PC-9 (cell line): Measurements from ENCODE around the gene RBM19. TPM values are rescaled to one million over a fixed set of nuclear protein-coding genes. Genes with fewer than 3 reads are reported as not detected.

Source experiments
- BruUV-seq: library from RNA; stranded (reverse); fragments of 400-500 nt; replicated peaks from 2 replicates; lab custom pipeline; 2021; lab: Mats Ljungman, UMichigan
- CTCF ChIA-PET: fragments of 300-600 bp; sonication (Branson Sonifier 250); formaldehyde crosslinking; loops from one replicate; lab custom pipeline; 2022; ENCODE audit warnings: antibody characterized with exemption; lab: Charles Lee
- POLR2A ChIA-PET: fragments of 300-600 bp; sonication (Branson Sonifier 250); formaldehyde crosslinking; loops from one replicate; lab custom pipeline; 2022; ENCODE audit warnings: antibody characterized with exemption; ENCODE audit not compliant: unreplicated experiment; lab: Charles Lee
- DNase-seq, 2 experiments: peaks; one replicate each; pipeline versions ENCODE4 v3.0.0 to v3.0.0-alpha.2; 2015 to 2022; ENCODE audit warnings: mixed read lengths in 1 of 2
- H2AFZ ChIP-seq: fragments of 200-600 bp; sonication (generic); 2 replicates; pipeline ENCODE4 v1.8.1; 2017; ENCODE audit warnings: antibody characterized with exemption
- H3F3A ChIP-seq: fragments of 200-600 bp; sonication (generic); 2 replicates; pipeline ENCODE4 v1.8.1; 2017; ENCODE audit warnings: antibody characterized with exemption, mild to moderate bottlenecking, low read depth; ENCODE audit not compliant: insufficient read depth
- H3K27ac ChIP-seq: fragments of 200-600 bp; sonication (generic); 2 replicates; pipeline ENCODE4 v1.6.1; 2016; ENCODE audit warnings: mixed run types
- H3K27me3 ChIP-seq: fragments of 200-600 bp; sonication (generic); 2 replicates; pipeline ENCODE4 v1.6.1; 2016; ENCODE audit warnings: low read depth, mixed run types; ENCODE audit not compliant: insufficient read depth
- H3K36me3 ChIP-seq: fragments of 200-600 bp; sonication (generic); 2 replicates; pipeline ENCODE4 v1.6.1; 2016; ENCODE audit warnings: low read depth, mixed run types
- H3K4me1 ChIP-seq: fragments of 200-600 bp; sonication (generic); replicated peaks from 2 replicates; pipeline ENCODE4 v1.6.1; 2016; ENCODE audit warnings: mixed run types; ENCODE audit not compliant: insufficient read depth
- H3K4me2 ChIP-seq: fragments of 200-600 bp; sonication (generic); 2 replicates; pipeline ENCODE4 v1.6.1; 2017; ENCODE audit warnings: mixed run types
- H3K4me3 ChIP-seq: fragments of 200-600 bp; sonication (generic); 2 replicates; pipeline ENCODE4 v1.6.1; 2016; ENCODE audit warnings: mixed run types
- H3K79me2 ChIP-seq: fragments of 200-600 bp; sonication (generic); 2 replicates; pipeline ENCODE4 v1.6.1; 2017; ENCODE audit warnings: low read depth, mixed run types
- H3K9me2 ChIP-seq: fragments of 200-600 bp; sonication (generic); 2 replicates; pipeline ENCODE4 v1.8.1; 2017; ENCODE audit warnings: mild to moderate bottlenecking; ENCODE audit not compliant: insufficient read depth
- H3K9me3 ChIP-seq: fragments of 200-600 bp; sonication (generic); 2 replicates; pipeline ENCODE4 v1.8.1; 2016; ENCODE audit warnings: low read depth; ENCODE audit not compliant: insufficient read depth
- H4K20me1 ChIP-seq: fragments of 200-600 bp; sonication (generic); 2 replicates; pipeline ENCODE4 v1.8.1; 2017; ENCODE audit not compliant: insufficient read depth
- EZH2 ChIP-seq: fragments of 200-600 bp; sonication (generic); IDR thresholded peaks from 2 replicates; pipeline ENCODE4 v1.8.0; 2017; ENCODE audit warnings: antibody characterized with exemption, low read depth
- intact Hi-C: fragments of 100-400 bp; cut with micrococcal nuclease; formaldehyde crosslinking; loops from one replicate; pipeline ENCODE4 v1.10.0; 2022; ENCODE audit not compliant: unreplicated experiment
- total RNA-seq: library from RNA; stranded (reverse); gene quantifications from 2 replicates; pipeline ENCODE4 v1.2.3, GENCODE V29; 2021
- TF ChIP-seq, protein P1 (sequence below): fragments of 200-600 bp; sonication (generic); conservative IDR thresholded peaks from 2 replicates; pipeline ENCODE4 v1.6.1; 2017; ENCODE audit warnings: mixed run types, antibody characterized with exemption, mild to moderate bottlenecking, moderate library complexity

The RBM19 gene
- total RNA-seq, 1 experiment from 2014 or later, result 23.8 TPM

- TF ChIP-seq EZH2, result no peak
- TF ChIP-seq, protein P1, sequence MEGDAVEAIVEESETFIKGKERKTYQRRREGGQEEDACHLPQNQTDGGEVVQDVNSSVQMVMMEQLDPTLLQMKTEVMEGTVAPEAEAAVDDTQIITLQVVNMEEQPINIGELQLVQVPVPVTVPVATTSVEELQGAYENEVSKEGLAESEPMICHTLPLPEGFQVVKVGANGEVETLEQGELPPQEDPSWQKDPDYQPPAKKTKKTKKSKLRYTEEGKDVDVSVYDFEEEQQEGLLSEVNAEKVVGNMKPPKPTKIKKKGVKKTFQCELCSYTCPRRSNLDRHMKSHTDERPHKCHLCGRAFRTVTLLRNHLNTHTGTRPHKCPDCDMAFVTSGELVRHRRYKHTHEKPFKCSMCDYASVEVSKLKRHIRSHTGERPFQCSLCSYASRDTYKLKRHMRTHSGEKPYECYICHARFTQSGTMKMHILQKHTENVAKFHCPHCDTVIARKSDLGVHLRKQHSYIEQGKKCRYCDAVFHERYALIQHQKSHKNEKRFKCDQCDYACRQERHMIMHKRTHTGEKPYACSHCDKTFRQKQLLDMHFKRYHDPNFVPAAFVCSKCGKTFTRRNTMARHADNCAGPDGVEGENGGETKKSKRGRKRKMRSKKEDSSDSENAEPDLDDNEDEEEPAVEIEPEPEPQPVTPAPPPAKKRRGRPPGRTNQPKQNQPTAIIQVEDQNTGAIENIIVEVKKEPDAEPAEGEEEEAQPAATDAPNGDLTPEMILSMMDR, result no peak
- ChIA-PET CTCF (interaction anchor here (0.6 kb wide), 1 partner anchor 1029 kb away, joined by 3 read pairs; no protein-coding TSS in a partner anchor), POLR2A (no interaction called here)
- Histone ChIP-seq H3K9me2 (no peaks in the 10 kb centered on the region), H3K4me3 (no peak overlapping the region), H2AFZ (no peak overlapping the region), H3K79me2 (no peaks in the 10 kb centered on the region), H3K36me3 (no peaks in the 10 kb centered on the region), H4K20me1 (no peaks in the 10 kb centered on the region), H3K4me2 (no peak overlapping the region), H3K27me3 (no peaks in the 10 kb centered on the region), H3K27ac (no peak overlapping the region), H3K9me3 (no peaks in the 10 kb centered on the region), H3F3A (no peaks in the 10 kb centered on the region), H3K4me1 (no peaks in the 10 kb centered on the region)
- intact Hi-C loops, result no loop called here
- no peak for DNase-seq
- BruUV-seq, result no TSS peak
Measured at GRCh38 chr12:113932381-113933196, 33.5 kb downstream of the RBM19 start.

GRCh38 chr12:113931517-113931916 lies 34.6 kb downstream of the RBM19 start:
- Histone ChIP-seq H3K9me3 (no peaks in the 10 kb centered on the region), H3F3A (no peaks in the 10 kb centered on the region), H2AFZ (no peak overlapping the region), H3K27ac (no peak overlapping the region), H3K4me2 (no peak overlapping the region), H3K27me3 (no peaks in the 10 kb centered on the region), H4K20me1 (no peaks in the 10 kb centered on the region), H3K9me2 (no peaks in the 10 kb centered on the region), H3K79me2 (no peaks in the 10 kb centered on the region), H3K4me1 (no peaks in the 10 kb centered on the region), H3K4me3 (no peak overlapping the region), H3K36me3 (no peaks in the 10 kb centered on the region; the same call in 1 of the 2 replicates)
- POLR2A ChIA-PET, result no interaction called here
- CTCF ChIA-PET, result no interaction called here
- no peak for DNase-seq
- TF ChIP-seq, protein P1, result no peak
- TF ChIP-seq EZH2, result no peak
- intact Hi-C loops, result no loop called here
- BruUV-seq, result no TSS peak

- Histone ChIP-seq H3F3A (no peaks in the 10 kb centered on the region), H3K79me2 (no peaks in the 10 kb centered on the region), H3K4me2 (no peak overlapping the region), H3K9me2 (no peaks in the 10 kb centered on the region), H2AFZ (no peak overlapping the region), H3K36me3 (no peaks in the 10 kb centered on the region; the same call in 1 of the 2 replicates), H3K27me3 (no peaks in the 10 kb centered on the region), H3K9me3 (no peaks in the 10 kb centered on the region), H4K20me1 (no peaks in the 10 kb centered on the region; the same call in 1 of the 2 replicates), H3K27ac (no peak overlapping the region), H3K4me3 (no peak overlapping the region), H3K4me1 (no peaks in the 10 kb centered on the region)
- intact Hi-C loops, result no loop called here
- TF ChIP-seq, protein P1, result no peak
- no peak for TF ChIP-seq EZH2
- BruUV-seq, result no TSS peak
- ChIA-PET POLR2A (interaction anchor here (0.9 kb wide), 1 partner anchor 215 kb away, joined by 4 read pairs; no protein-coding TSS in a partner anchor), CTCF (no interaction called here)
- no peak for DNase-seq
Measured at GRCh38 chr12:113930249-113930648, 35.9 kb downstream of the RBM19 start.
